Colon (tissue), 2 donors: ENCODE data around the gene PCSK5.
"Not testable (repeated sequence)": the region's sequence is repeated elsewhere in the genome, so short reads cannot be mapped to it uniquely, and the experiment has no call there.

Source experiments
- FAIRE-seq: peaks from 2 replicates; lab custom pipeline; 2012; peaks lifted over from hg19 to GRCh38; lab: Jason Lieb, UNC
- donor health status: control.
- donor health status: control.

PCSK5 gene

DNA sequence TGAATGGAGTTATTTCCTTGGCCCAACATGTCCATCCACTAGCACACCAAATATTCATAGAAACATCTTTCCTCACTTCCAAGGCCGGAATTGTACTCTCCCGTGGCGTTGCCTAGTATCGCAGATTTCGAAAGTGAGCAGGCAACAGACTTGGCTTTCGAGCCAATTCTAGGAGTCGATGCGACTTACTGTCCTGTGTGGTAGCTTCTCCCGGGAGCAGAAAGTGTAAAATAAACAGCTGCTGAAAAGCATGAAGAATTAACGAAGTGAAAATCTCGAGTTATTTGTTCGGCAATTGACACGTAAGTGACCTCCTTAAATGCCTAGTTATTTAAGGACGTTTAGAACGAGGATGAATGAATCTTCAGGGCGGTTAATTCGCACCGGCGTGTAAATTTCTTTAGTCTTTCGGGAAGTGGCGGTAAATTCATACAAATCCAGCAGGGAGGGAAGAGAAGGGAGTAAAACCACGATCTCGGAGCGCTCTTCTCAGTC lies 449 bp upstream of the PCSK5 start:
- FAIRE-seq, result no peak

DNA sequence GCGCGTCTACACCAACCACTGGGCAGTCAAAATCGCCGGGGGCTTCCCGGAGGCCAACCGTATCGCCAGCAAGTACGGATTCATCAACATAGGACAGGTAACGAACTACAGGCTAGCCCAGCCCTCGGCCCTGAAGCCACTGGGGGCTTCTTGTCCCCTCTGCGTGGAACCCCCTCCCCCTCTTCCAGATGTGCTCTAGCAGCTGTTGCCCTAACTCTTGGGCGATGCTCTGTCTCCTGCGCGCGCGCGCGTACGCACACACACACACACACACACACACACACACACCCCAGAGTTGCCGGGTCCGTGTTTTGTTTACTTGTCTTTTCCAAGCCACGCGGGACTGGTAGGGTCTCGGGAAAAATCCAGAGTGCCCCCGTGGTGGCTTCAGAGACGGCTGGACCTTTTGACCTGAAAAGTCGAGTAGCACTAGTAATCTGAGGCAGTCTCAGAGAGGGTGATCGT lies 836 bp downstream of the PCSK5 start:
- no peak for FAIRE-seq

DNA sequence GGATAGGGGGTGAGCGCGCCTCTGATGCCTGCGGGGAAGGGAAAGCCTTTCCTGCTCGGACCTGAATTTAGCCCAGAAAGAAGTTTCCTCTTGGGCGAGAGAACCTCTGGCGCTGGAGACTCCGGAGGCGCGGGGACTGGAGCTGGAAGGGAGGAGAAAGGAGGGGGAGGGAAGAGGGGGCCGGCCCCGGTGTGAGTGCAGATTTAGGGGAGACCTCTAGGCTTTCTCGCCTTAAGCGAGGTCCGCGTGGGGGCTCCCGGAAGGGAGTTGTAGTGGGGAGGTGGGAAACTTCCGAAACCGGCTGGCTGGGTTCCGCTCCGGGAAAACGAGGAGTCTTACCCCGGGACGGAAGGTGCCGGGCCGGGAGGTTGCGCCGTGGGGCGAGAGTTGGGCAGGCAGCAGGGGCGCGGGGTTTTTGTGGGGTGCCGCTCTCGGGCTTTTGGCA lies 1.3 kb downstream of the PCSK5 start:
- FAIRE-seq, result no peak

DNA sequence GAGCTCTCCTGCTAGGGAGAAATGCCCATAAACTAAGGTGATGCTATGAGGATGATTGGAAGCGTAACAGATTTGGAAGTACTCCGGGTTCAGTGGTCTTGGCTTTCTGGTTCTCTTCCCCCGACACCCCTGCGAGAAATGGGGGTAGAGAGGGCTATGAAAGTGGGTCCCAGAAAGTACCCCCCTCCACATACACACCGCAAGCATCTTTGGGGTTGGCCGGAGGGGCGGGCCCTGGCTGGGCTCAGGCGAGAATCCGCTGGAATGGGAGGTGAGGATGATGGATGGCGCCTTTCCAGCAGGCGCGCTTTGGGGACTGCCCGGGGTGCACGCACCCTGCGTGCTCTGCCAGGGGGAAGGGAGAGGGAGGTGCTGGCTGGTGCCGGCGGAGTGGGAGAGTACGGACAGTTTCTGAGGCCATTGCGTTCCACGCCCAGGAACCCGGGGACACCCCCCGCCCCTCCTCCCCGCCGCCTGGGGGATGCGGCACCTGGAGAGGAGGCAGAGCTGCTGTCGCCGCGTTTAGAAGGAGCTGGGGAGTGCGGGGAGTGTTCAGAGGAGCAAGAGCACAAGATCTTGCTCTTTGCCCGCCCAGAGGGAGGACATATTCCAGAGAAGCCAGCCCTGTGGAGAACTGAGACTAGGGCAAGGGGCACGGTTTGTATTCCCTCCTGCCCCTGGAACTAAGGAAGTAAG lies 1.9 kb downstream of the PCSK5 start:
- FAIRE-seq, result no peak

DNA sequence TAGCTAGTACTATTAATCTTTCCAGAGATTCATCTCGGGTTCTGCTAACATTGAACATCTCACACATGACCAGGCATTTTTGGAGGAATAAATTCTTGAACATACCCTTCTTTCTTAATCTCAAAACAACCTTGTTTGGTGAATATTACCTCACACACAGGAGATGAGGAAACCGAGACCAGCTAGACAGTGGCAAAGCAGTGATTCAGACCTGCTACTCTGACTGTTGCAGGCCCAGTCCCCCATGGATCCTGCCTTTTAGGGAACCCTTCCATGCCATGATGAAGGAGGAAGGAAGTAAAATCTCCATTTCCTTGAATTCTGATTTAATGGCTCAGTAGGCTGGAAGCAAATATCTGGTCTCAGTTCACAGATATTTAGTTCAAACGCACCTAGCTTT lies 2.6 kb downstream of the PCSK5 start:
- no peak for FAIRE-seq

DNA sequence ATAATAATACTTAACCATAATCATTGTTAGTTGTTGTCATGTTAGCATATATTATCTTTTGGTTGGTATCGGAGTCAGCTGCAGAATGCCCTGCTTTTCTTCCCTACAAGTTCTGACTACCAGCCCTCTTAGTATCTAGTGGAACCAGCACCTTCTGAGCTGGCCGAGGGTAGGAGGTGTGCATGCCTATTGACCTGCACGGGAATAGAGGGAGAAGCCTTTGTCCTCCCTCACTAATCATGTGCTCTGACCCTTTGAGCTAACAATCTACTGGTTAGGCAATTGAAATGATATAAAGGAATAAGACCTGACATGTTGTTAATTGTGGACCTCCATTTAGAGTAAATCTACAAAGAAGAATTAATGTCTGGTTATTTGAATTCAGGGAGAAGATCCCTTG lies 4.1 kb downstream of the PCSK5 start:
- no peak for FAIRE-seq

DNA sequence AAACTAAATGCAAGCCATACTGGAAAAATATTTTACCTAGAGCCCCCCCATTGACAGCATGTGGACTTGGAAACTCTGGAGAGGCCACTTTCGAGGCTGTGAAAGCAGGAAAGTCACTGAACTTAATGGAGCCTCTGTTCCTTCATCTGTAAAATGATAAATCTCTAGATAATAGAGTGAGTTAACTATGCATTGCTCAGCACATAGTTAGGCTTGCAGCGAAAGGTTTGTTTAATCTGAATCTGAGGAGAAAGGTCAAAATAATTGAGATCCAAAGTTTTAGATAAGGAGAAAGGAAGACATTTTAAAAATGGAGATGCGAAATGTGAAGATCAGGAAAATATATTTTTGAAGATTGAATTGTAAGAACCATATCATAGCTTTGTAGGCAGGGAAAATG lies 4.6 kb downstream of the PCSK5 start:
- FAIRE-seq, result no peak

DNA sequence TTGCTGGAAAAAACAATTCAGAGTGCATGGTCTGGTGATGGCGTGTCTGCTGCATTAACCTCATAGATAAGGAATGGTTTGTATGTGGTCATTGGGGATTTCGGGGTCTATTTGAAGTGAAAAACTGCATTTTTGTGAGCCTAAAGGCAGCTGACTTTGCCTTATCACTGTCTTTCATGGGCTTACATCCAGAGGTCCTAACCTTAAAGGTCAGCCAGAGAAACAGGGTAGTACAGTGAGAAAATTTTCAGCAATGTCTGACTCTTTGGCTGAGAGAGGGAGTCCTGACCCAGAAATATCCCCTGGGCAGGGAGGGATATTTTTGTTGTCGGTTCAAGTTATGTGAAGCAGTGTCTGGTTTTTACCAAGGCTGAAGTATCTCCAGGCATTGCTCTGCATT lies 5.7 kb downstream of the PCSK5 start:
- no peak for FAIRE-seq

DNA sequence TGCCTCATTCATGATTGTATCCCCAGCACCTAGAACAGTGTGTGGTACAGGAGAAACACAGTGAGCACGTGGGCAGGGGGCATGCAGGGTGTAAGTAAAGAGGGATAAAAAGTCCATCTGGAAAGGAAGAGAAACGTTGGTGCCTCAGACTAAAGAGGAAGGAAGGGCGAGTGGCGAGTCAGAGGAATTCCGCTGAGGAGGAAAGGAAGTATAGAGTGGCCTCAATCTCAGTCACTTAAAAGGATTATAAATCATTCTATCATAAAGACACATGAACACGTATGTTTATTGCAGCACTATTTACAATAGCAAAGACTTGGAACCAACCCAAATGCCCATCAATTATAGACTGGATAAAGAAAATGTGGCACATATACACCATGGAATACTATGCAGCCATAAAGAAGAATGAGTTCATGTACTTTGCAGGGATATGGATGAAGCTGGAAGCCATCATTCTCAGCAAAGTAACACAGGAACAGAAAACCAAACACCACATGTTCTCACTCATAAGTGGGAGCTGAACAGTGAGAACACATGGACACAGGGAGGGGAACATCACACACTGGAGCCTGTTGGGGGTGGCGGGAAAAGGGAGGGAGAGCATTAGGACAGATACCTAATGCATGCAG lies 10.5 kb downstream of the PCSK5 start:
- not testable (repeated sequence) for FAIRE-seq

DNA sequence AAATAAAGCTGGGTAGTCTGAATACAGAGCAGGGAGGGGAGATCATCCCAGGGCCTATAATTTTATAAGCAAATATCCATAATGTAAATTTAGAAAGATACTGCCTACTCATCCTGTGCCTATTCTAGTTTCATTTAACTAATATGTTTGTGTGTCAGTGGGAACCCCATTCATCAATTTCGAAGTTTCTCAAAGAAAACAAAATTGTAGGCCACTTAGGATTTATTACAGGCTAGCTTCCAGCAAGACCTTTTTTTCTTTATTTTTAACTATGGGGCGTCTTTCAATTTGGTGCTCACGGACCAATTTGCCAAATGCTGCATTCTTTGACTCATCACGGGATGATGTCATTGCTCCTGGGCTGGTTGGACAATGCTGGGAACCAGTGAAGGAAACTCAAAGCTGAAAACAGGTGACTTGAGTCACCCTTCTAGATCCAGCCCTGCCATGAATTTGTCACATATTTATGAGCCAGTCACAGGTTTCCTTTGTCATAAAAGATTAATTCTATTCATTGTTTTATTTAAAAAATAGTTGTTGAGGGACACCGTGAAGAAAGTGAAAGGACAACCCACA lies 13.4 kb downstream of the PCSK5 start:
- FAIRE-seq, result no peak

DNA sequence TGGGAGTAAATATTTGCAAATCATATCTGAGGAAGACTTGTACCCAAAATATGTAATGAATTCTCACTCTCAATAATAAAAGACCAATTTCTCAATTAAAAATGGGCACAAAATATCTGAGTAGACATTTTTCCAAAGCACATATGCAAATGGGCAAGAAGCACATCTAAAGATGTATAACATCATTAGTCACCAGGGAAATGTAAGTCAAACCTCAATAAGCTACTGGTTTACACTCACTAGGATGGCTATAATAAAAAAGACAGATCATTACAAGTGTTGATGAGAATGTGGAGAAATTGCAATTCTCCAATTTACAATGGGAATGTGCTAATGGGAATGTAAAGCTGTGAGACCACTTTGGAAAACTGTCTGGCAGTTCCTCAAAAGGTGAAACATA lies 13.9 kb downstream of the PCSK5 start:
- FAIRE-seq, result no peak

DNA sequence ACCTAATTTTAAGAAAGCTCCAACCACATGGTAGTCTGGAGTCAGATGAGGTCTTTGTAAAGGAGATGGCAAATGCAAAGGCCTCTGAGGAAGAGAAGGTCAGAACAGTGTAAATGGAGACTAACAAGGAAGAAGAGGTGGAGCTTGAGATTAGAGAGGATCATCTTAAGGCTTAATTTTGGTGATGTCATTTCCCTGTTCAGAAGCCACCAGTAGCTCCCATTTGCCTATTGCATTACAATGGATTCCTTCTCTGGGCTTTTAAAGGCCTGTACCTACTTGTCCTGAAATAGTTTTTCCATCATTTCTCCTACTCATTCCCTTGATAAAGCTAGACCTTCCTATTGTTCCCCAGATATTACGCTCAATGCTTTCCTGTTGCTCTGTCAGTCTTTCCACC lies 16.1 kb downstream of the PCSK5 start:
- no peak for FAIRE-seq

DNA sequence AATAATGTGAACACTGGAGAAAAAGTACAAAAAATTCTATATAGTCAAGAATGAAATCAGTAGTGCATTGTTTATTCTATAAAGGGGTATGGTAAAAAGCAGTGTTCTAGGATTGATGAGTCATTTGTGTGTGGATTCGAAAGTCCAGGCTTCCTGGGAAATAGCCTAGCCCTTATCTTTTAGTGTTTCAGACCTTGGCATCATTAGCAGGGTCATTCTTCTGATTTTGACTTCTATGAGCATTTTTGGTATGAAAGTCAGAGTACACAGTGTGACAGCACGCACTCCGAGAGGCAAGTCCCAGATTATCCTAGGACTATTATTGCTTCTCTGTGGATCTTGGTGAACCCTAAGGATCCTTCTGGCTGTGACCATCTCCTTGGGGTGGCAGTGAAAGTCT lies 16.9 kb downstream of the PCSK5 start:
- no peak for FAIRE-seq

DNA sequence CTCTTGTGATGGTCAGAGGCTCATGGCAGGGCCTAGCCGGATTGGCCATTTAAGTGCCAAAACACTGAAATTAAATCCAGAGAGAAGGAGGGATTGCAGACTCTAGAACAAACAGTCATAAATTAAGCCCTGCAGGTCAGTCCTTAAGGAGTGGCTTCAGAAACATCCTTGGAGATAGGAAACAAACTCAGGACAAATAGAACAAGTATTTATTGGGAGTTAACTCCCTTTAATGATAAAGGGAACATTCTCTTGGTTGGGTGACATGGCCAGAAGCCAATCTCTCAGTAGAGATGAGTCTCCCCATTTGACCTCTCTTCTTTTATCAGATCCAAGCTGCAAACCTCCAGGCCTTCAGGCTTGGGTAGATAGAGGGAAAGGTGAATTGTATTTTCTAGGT lies 17.4 kb downstream of the PCSK5 start:
- FAIRE-seq, result no peak

DNA sequence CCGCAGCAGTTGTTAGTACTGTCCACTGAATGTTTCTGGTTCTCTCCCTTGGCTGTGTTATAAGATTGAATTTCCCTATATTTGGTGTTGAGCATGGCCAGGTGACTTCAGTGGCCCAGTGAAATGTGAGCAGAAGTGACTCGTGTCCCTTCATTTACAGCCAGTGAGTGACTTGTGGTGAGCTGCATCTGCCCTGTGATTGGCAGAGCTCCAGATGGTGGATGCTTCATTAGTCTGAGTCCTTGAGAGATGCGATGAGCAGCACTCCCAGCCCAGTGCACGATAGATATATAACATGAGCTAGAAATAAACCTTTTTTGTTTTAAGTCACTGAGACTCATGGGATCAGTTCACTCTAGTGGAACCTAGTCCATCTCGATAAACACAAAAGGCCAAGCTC lies 19.3 kb downstream of the PCSK5 start:
- FAIRE-seq, result no peak

DNA sequence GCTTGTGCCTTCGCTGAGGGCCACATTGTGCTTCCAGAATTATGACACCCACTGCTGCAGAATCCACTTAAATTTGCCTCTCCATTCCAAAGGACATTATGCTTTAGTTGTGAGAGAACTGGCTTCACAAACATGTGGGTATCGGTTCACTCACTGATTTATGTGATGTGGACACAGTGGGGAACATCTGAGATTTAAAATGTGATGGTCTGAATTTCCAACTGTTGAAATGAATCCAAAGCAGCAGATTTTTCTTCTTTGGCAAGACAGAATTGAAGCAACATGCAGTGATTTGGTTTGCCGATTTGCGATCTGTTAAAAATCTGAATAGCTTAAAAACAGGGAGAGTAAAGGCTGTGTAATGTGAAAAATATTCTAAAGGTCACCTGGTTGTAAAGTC lies 20.3 kb downstream of the PCSK5 start:
- FAIRE-seq, result no peak

DNA sequence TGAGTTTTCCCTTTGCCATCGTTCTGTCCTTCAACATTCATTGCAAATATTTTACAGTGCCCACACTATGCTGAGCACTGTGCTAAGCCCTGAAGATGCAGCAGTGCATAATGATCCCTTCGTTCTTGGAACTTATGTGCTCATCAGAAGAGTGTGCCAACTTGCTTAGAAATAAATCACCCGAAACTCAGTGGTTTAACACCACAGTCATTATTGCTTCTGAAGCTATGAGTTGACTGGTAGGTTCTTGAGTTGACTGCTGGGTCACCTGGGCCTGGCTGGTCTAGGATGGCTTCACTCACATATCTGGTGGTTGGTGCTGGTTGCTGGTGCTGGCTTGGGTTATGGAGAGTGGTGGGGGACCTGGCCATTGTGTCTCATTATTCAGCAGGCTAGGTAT lies 20.9 kb downstream of the PCSK5 start:
- FAIRE-seq, result no peak

DNA sequence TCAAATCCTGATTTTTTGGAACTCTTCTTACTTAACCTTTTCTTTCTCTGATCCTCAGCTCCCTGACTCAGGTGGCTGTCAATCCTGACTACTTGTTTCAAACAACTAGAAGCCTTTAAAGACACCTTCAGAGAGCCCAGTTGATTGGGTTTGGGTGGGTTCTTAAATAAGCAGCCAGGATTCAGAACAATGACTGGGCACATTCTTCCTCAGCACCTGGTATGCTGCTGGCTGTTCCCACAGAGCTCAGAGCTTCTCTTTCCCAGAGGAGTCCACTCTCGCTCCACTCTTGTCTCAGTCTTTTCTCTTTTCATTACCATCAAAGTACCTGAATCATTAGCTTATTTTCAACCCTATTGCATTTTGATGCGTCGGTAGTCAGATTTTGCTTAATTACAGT lies 22.5 kb downstream of the PCSK5 start:
- FAIRE-seq, result no peak

DNA sequence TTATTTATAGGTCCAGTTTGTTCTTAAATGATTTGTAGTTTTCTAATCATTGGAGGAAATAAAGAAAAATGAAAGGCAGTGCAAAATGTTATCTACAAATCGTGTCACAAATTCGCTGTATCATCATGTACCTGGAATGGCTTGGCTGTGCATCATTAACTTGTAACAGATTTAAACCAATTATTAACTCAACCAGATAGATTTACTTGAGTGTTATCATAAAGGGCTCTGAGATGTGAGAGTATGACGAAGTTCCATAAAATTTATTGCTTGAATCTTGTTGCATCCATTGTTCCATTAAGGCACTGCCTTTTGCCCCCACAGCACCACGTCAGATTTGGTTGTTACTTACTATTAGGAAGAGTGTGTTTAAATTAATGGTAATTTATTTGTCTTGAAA lies 23.5 kb downstream of the PCSK5 start:
- no peak for FAIRE-seq

DNA sequence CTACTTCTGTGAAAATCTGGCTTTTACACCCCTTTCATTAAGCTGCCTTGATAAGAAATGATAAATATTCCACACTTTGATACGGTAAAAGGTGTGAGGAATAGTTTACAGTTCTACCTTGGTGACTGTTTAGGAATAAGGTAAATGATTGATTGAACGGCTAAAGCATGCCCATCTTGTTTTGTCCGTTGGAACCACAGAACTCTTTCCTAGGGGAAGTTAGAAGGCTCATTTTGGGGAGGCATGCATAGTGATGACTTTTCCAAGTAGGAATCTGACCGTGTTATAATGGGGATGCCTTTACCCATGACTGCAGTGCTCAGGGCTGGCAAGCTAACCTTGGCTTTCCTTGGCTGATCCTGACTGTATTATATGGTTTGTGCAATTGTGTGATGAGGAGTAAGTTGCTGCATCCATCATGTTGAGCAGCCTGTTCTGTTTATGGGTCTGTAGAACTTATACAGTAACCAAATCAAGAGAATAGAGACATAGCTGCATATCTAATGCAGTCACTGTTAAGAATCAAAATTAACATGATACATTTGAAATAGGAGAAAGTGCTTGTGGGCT lies 24.5 kb downstream of the PCSK5 start:
- FAIRE-seq, result no peak

DNA sequence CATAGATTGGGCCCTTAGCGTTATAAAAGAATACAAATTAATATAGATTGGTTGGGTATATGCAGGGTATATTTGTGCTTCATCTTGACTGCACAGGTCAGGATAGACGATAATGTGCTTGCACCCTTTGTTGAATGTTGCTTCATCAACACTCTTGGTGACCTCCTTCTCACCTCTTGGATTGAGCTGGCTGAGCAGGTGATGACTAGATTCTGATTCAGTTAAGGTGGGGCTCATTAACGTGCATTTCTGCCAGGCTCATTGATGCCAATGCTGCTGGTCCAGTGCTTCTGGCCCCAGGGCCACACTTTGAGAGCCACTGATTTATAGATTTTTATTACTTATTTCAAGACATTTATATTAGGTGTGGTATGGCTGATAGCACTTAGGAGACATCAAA lies 27.7 kb downstream of the PCSK5 start:
- FAIRE-seq, result no peak

DNA sequence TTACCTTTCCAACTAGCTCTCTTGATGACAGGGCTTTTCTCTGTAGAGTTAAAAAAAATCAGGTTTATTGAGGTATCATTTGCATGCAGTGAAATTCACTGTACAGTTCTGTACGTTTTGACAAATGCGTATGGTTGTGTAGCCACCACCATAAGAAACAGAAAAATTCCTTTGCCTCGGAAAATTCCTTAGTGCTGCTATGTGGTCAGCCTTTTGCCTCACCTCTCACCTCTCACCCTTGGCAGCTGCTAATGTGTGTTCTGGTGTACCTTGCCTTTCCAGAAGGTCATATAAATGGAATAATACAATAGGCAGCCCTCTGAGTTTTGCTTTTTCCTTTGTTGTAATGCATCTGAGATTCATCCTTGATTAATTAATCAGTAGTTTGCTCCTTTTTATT lies 28.4 kb downstream of the PCSK5 start:
- FAIRE-seq, result no peak

DNA sequence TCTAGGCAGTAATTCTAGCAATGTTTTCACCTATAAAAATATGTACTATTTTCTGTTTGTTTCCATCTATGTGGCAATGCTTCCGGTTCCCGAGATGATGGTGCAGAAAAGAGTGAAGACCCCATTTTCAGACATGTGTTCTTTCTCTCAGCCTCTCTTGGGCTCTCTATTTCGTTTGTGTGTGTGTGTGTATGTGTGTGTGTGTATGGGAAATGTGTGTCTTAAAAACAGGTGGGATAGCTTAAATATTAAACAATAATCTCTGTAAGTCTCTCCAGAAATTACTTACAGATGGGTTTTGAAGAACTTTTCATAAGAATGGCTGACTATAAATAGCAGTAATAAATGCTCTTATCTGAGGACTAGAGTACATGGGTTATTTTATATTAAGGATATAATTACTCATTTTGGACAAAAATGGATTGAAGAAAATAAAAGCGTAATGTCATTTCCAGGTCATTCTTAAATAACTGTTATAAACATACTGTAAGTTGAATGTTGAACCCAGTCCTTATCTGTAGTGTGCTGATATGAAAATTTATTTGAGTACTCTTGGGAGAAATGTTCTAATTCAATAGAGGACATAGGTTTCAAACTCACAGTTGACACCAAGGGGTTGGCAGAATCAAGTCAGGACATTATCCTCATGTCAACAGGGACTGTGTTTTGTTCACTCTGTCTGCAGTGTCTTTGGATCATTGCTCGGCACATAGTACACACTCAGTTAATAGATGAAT lies 31.1 kb downstream of the PCSK5 start:
- FAIRE-seq, result no peak
